ENCODE measurements around the gene PTPRE.

The PTPRE gene

DNA sequence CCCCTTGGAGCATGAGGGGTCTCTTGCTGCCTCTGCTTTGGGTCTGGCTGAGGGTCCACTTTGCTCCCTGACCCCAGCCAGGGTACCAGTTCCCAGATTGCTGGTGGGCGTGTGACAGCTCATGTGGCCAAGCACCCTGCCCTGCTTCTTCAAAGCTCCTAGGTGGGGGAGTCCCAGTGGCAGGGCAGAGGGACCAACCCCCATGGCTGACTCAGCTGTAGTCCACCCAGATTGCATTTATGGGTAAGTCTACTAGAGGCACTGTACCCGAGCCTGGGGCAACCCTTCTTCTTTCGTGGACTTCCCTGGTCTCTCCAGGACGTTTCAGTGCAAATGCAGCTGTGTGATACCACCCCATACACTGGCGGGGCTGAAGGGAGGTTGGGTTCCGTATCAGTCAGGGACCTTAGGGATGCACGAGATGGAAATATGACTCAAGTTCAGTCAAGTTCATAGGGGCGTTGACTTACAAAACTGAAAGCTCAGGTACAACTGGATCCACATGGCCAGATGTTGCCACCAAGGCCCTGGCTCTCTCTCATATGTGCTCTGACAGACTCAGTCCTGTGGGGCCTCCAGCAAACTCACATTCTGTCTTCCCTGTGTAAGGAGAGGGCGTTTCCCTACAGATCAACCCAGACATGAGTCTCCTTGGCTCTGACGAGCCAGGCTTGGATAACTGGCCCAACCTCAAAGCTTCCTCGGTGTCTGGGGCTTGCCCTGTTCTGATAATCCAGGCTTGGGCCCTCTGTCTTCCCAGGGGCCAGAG, 13.6 kb downstream of the PTPRE start:
- H3K36me3 ChIP-seq (ENCODE audit: insufficient read depth, low read length), result no peaks in the 10 kb centered on the region
- WGBS, result 87% methylated on average over 11 of the region's 11 CpGs
- H3K4me3 ChIP-seq (ENCODE audit: low read length), result no peak overlapping the region
- no peaks in the 10 kb centered on the region for H3K4me1 ChIP-seq (ENCODE audit: insufficient read depth, low read length)
- no peak overlapping the region for H3K27ac ChIP-seq (ENCODE audit: low read depth, low read length)
- H3K9ac ChIP-seq (ENCODE audit: low read depth, low read length), result no peak overlapping the region
- H3K9me3 ChIP-seq (ENCODE audit: insufficient read depth, low read depth, low read length), result no peaks in the 10 kb centered on the region
- H3K27me3 ChIP-seq (ENCODE audit: insufficient read depth, low read length), result no peaks in the 10 kb centered on the region

DNA sequence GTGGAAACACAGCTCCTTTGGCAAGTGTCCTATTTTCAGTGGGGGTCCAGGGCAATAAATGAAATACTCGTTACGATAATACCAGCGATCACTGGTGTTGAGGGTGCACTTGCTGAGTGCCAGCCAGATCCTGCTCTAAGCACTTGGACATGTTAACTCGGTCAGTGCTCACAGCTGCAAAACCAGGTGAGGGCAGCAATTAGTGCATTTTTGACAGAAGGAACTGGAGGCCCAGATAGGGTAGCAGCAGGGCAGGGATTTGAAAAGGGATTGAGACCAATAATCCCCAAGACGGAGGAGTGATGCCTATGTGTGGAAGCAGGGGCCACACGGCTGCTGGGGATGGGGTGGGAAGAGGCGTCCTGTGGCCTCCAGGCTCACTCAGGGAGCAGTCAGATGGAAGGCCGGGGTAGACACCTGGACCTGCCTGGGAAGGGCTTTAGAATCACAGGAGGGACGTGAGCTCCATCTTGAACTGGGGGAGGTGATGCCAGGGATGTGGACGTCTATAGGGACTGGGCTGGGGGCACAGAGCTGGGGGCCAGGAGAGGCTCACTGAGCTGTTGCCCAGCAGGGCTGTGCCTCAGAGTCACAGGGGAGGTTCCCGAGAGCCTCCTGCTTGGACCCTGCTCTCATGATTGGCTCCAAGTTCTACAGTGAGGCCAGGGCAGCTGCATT, 14.3 kb downstream of the PTPRE start:
- H3K4me1 ChIP-seq (ENCODE audit: insufficient read depth, low read length), result peaks cover 5% of the 10 kb centered on the region; the same call in 1 of the 2 replicates
- no peak overlapping the region for H3K9ac ChIP-seq (ENCODE audit: low read depth, low read length)
- no peak overlapping the region for H3K27ac ChIP-seq (ENCODE audit: low read depth, low read length)
- H3K27me3 ChIP-seq (ENCODE audit: insufficient read depth, low read length), result no peaks in the 10 kb centered on the region
- H3K9me3 ChIP-seq (ENCODE audit: insufficient read depth, low read depth, low read length), result no peaks in the 10 kb centered on the region
- no peak overlapping the region for H3K4me3 ChIP-seq (ENCODE audit: low read length)
- H3K36me3 ChIP-seq (ENCODE audit: insufficient read depth, low read length), result no peaks in the 10 kb centered on the region
- 93% methylated on average over 11 of the region's 11 CpGs for WGBS

DNA sequence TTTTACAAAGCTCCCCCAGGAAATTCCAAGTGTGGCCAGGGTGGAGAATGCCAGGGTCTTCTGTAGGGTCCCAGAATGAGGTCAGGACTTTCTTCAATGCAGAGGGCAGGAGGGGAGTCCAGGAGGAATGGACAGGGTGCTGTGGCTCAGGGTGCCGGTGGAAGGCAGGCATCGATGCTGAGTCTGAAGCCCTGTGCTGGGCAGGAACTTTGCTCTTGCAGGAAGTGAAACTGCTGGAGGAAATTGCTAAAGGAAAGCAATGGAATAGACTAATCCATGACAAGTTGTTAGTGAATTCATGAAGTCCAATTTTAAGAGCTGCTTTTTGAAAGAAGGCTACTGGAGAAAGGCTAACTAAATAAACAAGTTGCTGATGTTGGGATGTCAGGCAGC, 14.8 kb downstream of the PTPRE start:
- no peak overlapping the region for H3K27ac ChIP-seq (ENCODE audit: low read depth, low read length)

DNA sequence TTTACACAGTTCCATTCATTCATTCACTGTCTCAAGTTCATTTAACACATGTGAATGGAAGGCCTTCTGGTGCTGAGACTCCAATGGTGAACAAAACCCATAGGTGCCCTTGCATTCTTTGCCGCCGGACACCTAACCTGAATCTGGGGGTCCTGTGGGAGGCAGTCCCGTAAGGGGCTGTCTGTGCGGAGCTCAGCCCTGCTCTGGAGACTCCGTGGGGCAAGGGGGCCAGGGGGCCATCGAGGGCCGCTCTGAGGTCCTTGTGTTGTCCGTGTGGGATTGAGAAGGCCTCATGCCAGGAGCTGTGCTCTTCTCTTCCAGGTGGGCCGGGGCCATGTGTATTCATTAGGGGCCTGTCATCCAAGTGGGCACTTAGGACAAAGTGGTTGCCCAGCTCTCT, 15.3 kb downstream of the PTPRE start:
- Histone ChIP-seq H3K27ac (ENCODE audit: low read depth, low read length) (no peak overlapping the region), H3K4me3 (ENCODE audit: low read length) (no peak overlapping the region), H3K36me3 (ENCODE audit: insufficient read depth, low read length) (no peaks in the 10 kb centered on the region), H3K9ac (ENCODE audit: low read depth, low read length) (no peak overlapping the region), H3K27me3 (ENCODE audit: insufficient read depth, low read length) (no peaks in the 10 kb centered on the region), H3K4me1 (ENCODE audit: insufficient read depth, low read length) (peaks cover 5% of the 10 kb centered on the region; the same call in 1 of the 2 replicates), H3K9me3 (ENCODE audit: insufficient read depth, low read depth, low read length) (no peaks in the 10 kb centered on the region)
- 96% methylated on average over 9 of the region's 9 CpGs for WGBS

More for the DNA sequence above, 14.8 kb downstream of the PTPRE start:
- no peak overlapping the region for H3K9ac ChIP-seq (ENCODE audit: low read depth, low read length)
- H3K36me3 ChIP-seq (ENCODE audit: insufficient read depth, low read length), result no peaks in the 10 kb centered on the region
- H3K4me3 ChIP-seq (ENCODE audit: low read length), result no peak overlapping the region
- no peaks in the 10 kb centered on the region for H3K9me3 ChIP-seq (ENCODE audit: insufficient read depth, low read depth, low read length)
- no peaks in the 10 kb centered on the region for H3K27me3 ChIP-seq (ENCODE audit: insufficient read depth, low read length)
- WGBS, result 97% methylated on average over 2 of the region's 2 CpGs
- H3K4me1 ChIP-seq (ENCODE audit: insufficient read depth, low read length), result peaks cover 5% of the 10 kb centered on the region; the same call in 1 of the 2 replicates

DNA sequence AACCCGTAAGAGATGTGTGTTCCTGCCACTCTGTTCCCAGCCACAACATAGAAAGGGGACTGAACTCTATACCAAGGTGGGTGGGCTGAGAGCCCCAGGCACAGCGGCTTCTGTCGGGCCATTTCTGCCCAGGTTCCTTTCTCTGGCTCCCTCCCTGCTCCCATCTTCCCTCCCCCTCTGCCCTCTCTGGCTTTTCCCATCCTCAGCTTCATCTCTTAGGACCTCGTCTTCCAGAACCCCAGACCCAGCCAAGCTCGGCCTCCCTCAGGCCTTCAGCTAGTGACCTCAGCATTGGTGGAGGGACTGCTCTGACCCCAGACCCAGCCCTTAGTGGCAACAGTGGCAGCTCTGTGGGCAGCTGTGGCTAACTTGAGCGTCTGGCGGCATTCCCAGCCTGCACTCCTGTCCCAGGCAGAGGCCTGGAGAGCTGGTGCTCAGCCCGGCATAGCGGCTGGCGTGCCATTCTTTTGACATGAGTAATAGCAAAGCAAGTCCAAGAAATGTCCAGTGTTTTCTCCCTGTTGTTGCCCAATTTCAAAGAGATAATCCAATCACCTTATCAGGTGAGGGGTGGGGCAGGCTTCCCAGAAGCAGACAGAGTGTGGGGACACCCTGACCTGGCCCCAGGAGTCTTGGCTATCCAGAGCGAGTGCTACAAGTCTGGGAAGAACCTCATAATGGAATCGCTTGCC, 15.9 kb downstream of the PTPRE start:
- WGBS, result 95% methylated on average over 12 of the region's 12 CpGs
- H3K9me3 ChIP-seq (ENCODE audit: insufficient read depth, low read depth, low read length), result no peaks in the 10 kb centered on the region
- peaks cover 5% of the 10 kb centered on the region; the same call in 1 of the 2 replicates for H3K4me1 ChIP-seq (ENCODE audit: insufficient read depth, low read length)
- no peak overlapping the region for H3K27ac ChIP-seq (ENCODE audit: low read depth, low read length)
- no peaks in the 10 kb centered on the region for H3K36me3 ChIP-seq (ENCODE audit: insufficient read depth, low read length)
- no peaks in the 10 kb centered on the region for H3K27me3 ChIP-seq (ENCODE audit: insufficient read depth, low read length)
- H3K4me3 ChIP-seq (ENCODE audit: low read length), result no peak overlapping the region
- no peak overlapping the region for H3K9ac ChIP-seq (ENCODE audit: low read depth, low read length)

DNA sequence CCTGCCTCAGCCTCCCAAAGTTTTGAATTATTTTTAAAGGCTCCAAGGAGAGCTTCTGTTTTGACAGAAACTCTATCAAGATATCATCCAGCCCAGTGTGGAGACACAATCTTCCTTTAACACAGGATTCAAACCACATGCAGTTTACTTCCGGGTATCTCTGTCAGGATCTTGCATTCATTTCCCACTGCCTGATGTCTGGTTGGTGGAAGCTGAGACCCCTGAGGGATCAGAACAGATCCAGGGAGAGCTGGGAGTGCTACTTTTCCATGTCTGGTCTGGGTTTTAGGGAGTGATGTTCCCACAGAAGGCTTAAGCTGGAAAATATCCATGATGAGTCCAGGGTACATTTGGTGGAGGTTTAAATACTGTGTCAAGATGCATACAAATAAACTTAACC, 16.7 kb downstream of the PTPRE start:
- Histone ChIP-seq H3K9ac (ENCODE audit: low read depth, low read length) (no peak overlapping the region), H3K9me3 (ENCODE audit: insufficient read depth, low read depth, low read length) (no peaks in the 10 kb centered on the region), H3K36me3 (ENCODE audit: insufficient read depth, low read length) (no peaks in the 10 kb centered on the region), H3K27ac (ENCODE audit: low read depth, low read length) (no peak overlapping the region), H3K4me1 (ENCODE audit: insufficient read depth, low read length) (peaks cover 5% of the 10 kb centered on the region; the same call in 1 of the 2 replicates), H3K4me3 (ENCODE audit: low read length) (no peak overlapping the region), H3K27me3 (ENCODE audit: insufficient read depth, low read length) (no peaks in the 10 kb centered on the region)
- WGBS, result 91% methylated on average over 1 of the region's 1 CpG

DNA sequence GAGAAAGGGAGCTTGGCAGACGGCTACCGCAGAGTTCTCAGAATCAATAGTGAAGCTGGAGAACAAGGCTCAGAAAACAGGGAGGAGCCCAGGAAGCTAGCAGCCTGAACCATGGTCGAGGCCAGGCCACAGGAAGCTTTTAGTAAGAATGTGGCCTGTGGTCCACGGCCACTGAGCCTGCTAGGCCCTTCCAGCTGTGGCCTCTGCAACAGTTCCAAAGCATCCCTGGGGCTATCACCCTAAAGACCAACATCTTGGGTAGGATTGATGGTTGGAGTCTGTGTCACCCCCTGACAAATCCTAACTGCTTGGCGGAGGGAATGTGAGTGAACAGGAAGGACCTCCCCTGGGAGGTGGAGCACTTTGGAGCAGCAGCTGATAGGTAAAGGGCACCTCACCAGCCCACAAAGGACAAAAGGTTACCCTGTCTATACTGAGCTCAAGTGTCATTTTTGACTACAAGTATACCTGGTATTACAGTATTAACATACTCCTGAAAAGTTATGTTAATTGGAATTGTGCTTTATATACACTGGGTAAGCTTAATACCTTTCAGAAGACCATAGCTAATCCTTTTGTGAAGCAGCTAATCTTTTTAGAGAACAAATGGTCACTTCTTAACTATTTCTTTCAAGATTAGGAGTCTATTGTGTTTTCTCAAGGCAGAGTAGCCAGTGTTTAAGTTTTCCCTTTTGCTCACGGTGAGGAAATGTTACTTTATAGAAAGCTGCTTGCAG, 18.7 kb downstream of the PTPRE start:
- Histone ChIP-seq H3K27me3 (ENCODE audit: insufficient read depth, low read length) (no peaks in the 10 kb centered on the region), H3K36me3 (ENCODE audit: insufficient read depth, low read length) (no peaks in the 10 kb centered on the region), H3K27ac (ENCODE audit: low read depth, low read length) (no peak overlapping the region), H3K4me3 (ENCODE audit: low read length) (no peak overlapping the region), H3K9ac (ENCODE audit: low read depth, low read length) (no peak overlapping the region), H3K9me3 (ENCODE audit: insufficient read depth, low read depth, low read length) (no peaks in the 10 kb centered on the region), H3K4me1 (ENCODE audit: insufficient read depth, low read length) (peaks cover 5% of the 10 kb centered on the region; the same call in 1 of the 2 replicates)
- 85% methylated on average over 6 of the region's 6 CpGs for WGBS

DNA sequence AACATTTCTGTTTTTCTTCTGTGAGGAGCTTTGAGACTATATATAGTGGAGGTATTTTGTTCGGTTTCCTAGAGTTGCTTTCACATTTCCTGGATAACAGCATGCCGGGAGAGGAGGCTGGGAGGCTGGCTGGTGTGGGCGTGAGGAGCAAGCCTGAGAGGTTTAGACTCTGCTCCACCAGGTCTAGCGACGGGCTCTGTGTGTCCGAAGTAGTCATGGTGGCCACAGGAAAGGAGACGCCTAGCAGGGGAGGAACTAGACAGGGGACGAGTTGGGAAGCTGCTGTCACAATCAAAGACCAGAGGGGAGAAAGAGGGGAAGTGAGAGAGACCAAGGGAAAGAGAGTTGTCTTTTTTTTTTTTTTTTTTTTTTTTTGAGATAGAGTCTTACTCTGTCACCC, 19.6 kb downstream of the PTPRE start:
- Histone ChIP-seq H3K9me3 (ENCODE audit: insufficient read depth, low read depth, low read length) (no peaks in the 10 kb centered on the region), H3K9ac (ENCODE audit: low read depth, low read length) (no peak overlapping the region), H3K27ac (ENCODE audit: low read depth, low read length) (no peak overlapping the region), H3K4me1 (ENCODE audit: insufficient read depth, low read length) (peaks cover 5% of the 10 kb centered on the region; the same call in 1 of the 2 replicates), H3K4me3 (ENCODE audit: low read length) (no peak overlapping the region), H3K36me3 (ENCODE audit: insufficient read depth, low read length) (no peaks in the 10 kb centered on the region), H3K27me3 (ENCODE audit: insufficient read depth, low read length) (no peaks in the 10 kb centered on the region)
- 91% methylated on average over 8 of the region's 8 CpGs for WGBS

DNA sequence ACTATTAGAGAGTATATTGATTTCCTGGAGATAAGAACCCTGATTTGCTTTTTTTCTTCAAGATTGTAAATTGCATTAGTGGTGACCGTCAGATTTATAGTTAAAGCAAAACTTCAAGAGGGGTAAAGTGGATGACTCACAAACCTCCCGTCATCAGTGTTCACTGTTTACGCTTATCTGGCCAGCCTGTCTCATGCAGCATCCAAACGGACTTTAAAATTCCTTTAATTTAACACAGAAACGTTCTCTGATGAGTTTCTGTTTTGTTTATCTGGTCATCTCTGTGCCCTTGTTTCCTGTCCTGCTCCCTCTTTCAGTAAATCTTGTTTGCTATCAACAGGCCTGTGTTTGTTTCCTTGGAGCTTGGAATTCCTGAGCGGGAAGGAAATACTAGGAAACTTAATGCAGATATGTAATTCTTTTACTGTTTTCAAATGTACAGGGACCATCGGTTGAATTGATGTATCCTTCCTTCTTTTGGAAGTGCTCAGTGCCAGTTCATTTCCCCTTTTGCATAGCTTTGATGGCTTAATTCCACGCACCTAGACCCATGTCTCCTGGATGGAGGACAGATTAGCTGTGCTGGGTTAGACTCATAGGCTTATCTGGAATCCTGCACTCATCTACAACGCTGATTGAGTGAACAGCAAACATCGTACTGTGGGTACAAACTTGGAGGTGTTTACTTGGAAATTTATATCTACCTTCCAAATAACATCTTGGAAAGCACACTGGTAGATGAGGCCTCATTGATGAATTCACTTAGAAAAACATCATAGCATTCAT, 21.3 kb downstream of the PTPRE start:
- Histone ChIP-seq H3K9ac (ENCODE audit: low read depth, low read length) (no peak overlapping the region), H3K36me3 (ENCODE audit: insufficient read depth, low read length) (no peaks in the 10 kb centered on the region), H3K27ac (ENCODE audit: low read depth, low read length) (no peak overlapping the region), H3K4me3 (ENCODE audit: low read length) (no peak overlapping the region), H3K27me3 (ENCODE audit: insufficient read depth, low read length) (no peaks in the 10 kb centered on the region), H3K4me1 (ENCODE audit: insufficient read depth, low read length) (peaks cover 5% of the 10 kb centered on the region; the same call in 1 of the 2 replicates), H3K9me3 (ENCODE audit: insufficient read depth, low read depth, low read length) (no peaks in the 10 kb centered on the region)
- WGBS, result 79% methylated on average over 9 of the region's 10 CpGs

DNA sequence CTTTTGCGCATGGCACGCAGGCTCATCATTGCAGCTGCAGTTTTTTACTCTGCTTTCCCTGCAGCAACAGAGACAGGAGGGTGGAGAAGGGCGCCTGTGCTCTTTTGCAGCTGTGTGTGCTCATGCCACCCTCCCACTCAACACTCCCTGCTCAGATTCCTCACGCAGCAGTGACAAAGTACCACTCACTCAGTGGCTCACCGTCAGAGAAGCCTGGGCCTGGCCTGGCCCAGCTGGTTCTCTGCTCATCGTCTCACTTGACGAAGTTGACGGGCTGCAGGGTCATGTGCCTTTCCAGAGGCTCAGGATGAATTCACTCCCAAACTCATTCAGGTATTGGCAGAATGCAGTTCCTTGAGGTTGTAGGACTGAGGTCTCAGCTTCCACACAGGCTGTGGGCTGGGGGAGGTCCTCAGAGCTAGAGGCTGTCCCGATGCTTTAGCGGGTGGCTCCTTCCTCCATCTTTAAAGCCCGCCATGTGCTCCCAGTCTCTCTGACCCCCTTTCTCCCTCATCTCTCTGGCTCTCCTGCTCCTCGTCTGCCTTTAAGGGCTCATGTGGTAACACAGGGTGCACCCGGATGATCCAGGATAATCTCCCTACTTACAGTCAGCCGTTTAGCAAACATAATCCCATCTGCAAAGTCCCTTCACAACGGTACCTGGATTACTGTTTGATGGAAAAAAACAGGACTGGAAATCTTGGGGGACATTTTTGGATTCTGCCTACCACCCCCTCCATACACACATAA, 25.8 kb downstream of the PTPRE start:
- Histone ChIP-seq H3K4me3 (ENCODE audit: low read length) (no peak overlapping the region), H3K9ac (ENCODE audit: low read depth, low read length) (no peak overlapping the region), H3K9me3 (ENCODE audit: insufficient read depth, low read depth, low read length) (no peaks in the 10 kb centered on the region), H3K27ac (ENCODE audit: low read depth, low read length) (no peak overlapping the region), H3K36me3 (ENCODE audit: insufficient read depth, low read length) (no peaks in the 10 kb centered on the region), H3K4me1 (ENCODE audit: insufficient read depth, low read length) (peaks cover 7% of the 10 kb centered on the region; the same call in 1 of the 2 replicates), H3K27me3 (ENCODE audit: insufficient read depth, low read length) (no peaks in the 10 kb centered on the region)
- 92% methylated on average over 15 of the region's 15 CpGs for WGBS
